Gastrocnemius medialis (tissue), 4 donors: ENCODE results near the gene TDRD12.

Experiments used
- POLR2A ChIP-seq, 2 donors: fragments of 450-650 bp; IDR thresholded peaks; one replicate each; pipeline ENCODE4 v1.6.1; 2017; ENCODE audit warnings: antibody characterized with exemption in 2 of 2, mild to moderate bottlenecking in 2 of 2, moderate library complexity in 2 of 2
- TF ChIP-seq, protein P1 (sequence below), 5 experiments: fragments of 450-650 bp in 3 of 5; fragments of 200-600 bp in 2 of 5; sonication (generic) in 2 of 5; IDR thresholded peaks in 4 of 5; conservative IDR thresholded peaks in 1 of 5; 1 replicate in 4 of 5; 2 replicates in 1 of 5; pipeline ENCODE4 v1.5.1; 2016 to 2019; ENCODE audit warnings: antibody characterized with exemption in 5 of 5, mild to moderate bottlenecking in 3 of 5, moderate library complexity in 3 of 5

DNA sequence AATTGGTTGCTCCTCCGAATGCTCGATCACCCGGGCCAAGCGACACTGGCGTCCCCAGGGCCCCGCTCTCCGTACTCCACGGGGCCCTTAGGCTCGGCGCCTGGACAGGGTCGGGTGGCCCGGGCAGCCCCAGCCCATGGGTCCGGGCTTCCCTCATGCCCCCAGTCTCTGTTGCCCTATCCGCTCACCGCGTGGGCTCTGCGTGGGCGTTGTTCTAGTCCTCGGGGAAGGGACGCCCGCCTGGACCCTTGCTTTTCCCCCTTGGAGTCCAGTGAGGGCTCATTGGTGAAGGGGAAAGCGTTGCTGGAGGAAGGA, 1.3 kb downstream of the TDRD12 start:
- TF ChIP-seq POLR2A (IDR thresholded peaks at IDR 0.05): no peak
- TF ChIP-seq, protein P1, sequence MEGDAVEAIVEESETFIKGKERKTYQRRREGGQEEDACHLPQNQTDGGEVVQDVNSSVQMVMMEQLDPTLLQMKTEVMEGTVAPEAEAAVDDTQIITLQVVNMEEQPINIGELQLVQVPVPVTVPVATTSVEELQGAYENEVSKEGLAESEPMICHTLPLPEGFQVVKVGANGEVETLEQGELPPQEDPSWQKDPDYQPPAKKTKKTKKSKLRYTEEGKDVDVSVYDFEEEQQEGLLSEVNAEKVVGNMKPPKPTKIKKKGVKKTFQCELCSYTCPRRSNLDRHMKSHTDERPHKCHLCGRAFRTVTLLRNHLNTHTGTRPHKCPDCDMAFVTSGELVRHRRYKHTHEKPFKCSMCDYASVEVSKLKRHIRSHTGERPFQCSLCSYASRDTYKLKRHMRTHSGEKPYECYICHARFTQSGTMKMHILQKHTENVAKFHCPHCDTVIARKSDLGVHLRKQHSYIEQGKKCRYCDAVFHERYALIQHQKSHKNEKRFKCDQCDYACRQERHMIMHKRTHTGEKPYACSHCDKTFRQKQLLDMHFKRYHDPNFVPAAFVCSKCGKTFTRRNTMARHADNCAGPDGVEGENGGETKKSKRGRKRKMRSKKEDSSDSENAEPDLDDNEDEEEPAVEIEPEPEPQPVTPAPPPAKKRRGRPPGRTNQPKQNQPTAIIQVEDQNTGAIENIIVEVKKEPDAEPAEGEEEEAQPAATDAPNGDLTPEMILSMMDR (IDR thresholded peaks at IDR 0.05 in 4 of 5, conservative IDR thresholded peaks at IDR 0.05 in 1 of 5): no peak
